Breast epithelium (tissue), 3 donors: ENCODE measurements around the gene DMRTC1.
"Not testable (repeated sequence)": the region's sequence is repeated elsewhere in the genome, so short reads cannot be mapped to it uniquely, and the experiment has no call there.

Source experiments
- POLR2A ChIP-seq: fragments of 450-650 bp; IDR thresholded peaks from one replicate; pipeline ENCODE4 v1.6.1; 2016; ENCODE audit warnings: antibody characterized with exemption, mild to moderate bottlenecking, moderate library complexity
- TF ChIP-seq, protein P1 (sequence below), 3 donors: fragments of 450-650 bp; IDR thresholded peaks; one replicate each; pipeline ENCODE4 v1.5.1; 2016 to 2017; ENCODE audit warnings: antibody characterized with exemption in 3 of 3, mild to moderate bottlenecking in 3 of 3, moderate library complexity in 3 of 3

DNA sequence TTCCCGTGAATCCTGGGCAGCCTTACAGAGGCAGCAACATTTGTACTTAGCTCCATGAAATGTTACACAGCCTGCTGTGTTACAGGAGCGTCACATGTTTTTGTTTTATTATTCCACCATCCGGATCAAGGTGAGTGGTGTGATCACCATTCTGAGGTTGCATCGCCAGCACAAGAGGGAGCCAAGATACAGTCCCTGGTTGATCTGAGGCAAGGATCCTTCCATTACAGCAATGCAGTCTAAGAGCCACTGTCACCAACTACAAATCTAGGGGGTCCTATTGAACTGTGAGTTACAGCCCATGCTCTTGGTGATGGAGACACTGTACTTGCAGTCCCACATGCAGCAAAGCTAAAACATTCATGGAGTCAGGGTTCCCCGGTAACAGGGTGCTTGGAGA lies 27.5 kb downstream of the DMRTC1 start:
- TF ChIP-seq, protein P1, sequence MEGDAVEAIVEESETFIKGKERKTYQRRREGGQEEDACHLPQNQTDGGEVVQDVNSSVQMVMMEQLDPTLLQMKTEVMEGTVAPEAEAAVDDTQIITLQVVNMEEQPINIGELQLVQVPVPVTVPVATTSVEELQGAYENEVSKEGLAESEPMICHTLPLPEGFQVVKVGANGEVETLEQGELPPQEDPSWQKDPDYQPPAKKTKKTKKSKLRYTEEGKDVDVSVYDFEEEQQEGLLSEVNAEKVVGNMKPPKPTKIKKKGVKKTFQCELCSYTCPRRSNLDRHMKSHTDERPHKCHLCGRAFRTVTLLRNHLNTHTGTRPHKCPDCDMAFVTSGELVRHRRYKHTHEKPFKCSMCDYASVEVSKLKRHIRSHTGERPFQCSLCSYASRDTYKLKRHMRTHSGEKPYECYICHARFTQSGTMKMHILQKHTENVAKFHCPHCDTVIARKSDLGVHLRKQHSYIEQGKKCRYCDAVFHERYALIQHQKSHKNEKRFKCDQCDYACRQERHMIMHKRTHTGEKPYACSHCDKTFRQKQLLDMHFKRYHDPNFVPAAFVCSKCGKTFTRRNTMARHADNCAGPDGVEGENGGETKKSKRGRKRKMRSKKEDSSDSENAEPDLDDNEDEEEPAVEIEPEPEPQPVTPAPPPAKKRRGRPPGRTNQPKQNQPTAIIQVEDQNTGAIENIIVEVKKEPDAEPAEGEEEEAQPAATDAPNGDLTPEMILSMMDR (IDR thresholded peaks at IDR 0.05): not testable (repeated sequence)
- not testable (repeated sequence) for TF ChIP-seq POLR2A
